HepG2 (cell line): ENCODE measurements around the gene NT5C. TPM values are rescaled to one million over a fixed set of nuclear protein-coding genes. Genes with fewer than 3 reads are reported as not detected.

Source experiments
- FOXO1 ChIP-seq: sonication (generic); formaldehyde crosslinking; IDR thresholded peaks from 2 replicates; pipeline ENCODE4 v1.4.0; 2020; ENCODE audit warnings: missing genetic modification reagents
- GABPB1 ChIP-seq: IDR thresholded peaks from 2 replicates; pipeline ENCODE4 v1.6.1; 2016; ENCODE audit warnings: mild to moderate bottlenecking, missing genetic modification reagents, moderate library complexity, missing compliant biosample characterization
- GPN1 ChIP-seq: sonication (generic); formaldehyde crosslinking; IDR thresholded peaks from 2 replicates; pipeline ENCODE4 v1.5.1; 2020; ENCODE audit warnings: missing genetic modification reagents, borderline replicate concordance
- MAZ ChIP-seq, 2 experiments: sonication (generic) in 1 of 2; formaldehyde crosslinking in 1 of 2; IDR thresholded peaks; 2 replicates each; pipeline versions ENCODE4 v1.5.0 to v1.6.1; 2012 to 2020; ENCODE audit warnings: low read depth in 2 of 2, mild to moderate bottlenecking in 2 of 2, borderline replicate concordance in 1 of 2, improper control_type of control experiment in 1 of 2, low read length in 1 of 2, missing genetic modification reagents in 1 of 2, moderate library complexity in 1 of 2
- PAWR ChIP-seq: sonication (generic); formaldehyde crosslinking; IDR thresholded peaks from 2 replicates; pipeline ENCODE4 v1.4.0; 2020; ENCODE audit warnings: missing genetic modification reagents, mild to moderate bottlenecking, borderline replicate concordance
- YY1 ChIP-seq: IDR thresholded peaks from 2 replicates; pipeline ENCODE4 v1.6.1; 2011; ENCODE audit warnings: low read length, low read depth, moderate library complexity, mild to moderate bottlenecking; ENCODE audit not compliant: insufficient read depth, insufficient replicate concordance
- ZNF317 ChIP-seq: sonication (generic); formaldehyde crosslinking; IDR thresholded peaks from 2 replicates; pipeline ENCODE4 v1.5.0; 2020; ENCODE audit warnings: mild to moderate bottlenecking, missing genetic modification reagents
- ZNF326 ChIP-seq: sonication (generic); formaldehyde crosslinking; IDR thresholded peaks from 2 replicates; pipeline ENCODE4 v1.4.0; 2020; ENCODE audit warnings: missing genetic modification reagents, borderline replicate concordance
- polyA plus RNA-seq, 8 experiments: library from polyadenylated mRNA; depleted of rRNA in 3 of 8; stranded (reverse) in 7 of 8; unstranded in 1 of 8; fragments of >200 nt; fragmentation: Illumina TruSeq in 4 of 8; extraction: Trizol in 4 of 8; gene quantifications; 2 replicates each; pipeline versions ENCODE4 v1.2.1 to v1.2.3, GENCODE V29; 2011 to 2016; ENCODE audit warnings: low read depth in 4 of 8, missing spikeins in 1 of 8, mixed read lengths in 1 of 8; ENCODE audit not compliant: insufficient read depth in 1 of 8
- total RNA-seq, 5 experiments: library from RNA; depleted of rRNA; stranded (reverse); fragments of >200 nt; fragmentation: Illumina TruSeq; extraction: Trizol; gene quantifications; 2 replicates each; pipeline ENCODE4 v1.2.3, GENCODE V29; 2016; ENCODE audit warnings: low read depth in 1 of 5
- TF ChIP-seq, protein P1 (sequence below): sonication (generic); formaldehyde crosslinking; IDR thresholded peaks from 2 replicates; pipeline ENCODE4 v1.4.0; 2020; ENCODE audit warnings: missing genetic modification reagents, borderline replicate concordance
- TF ChIP-seq, protein P2 (sequence below): sonication (generic); formaldehyde crosslinking; IDR thresholded peaks from 2 replicates; pipeline ENCODE4 v1.8.1; 2023; ENCODE audit warnings: mild to moderate bottlenecking, missing genetic modification reagents
- TF ChIP-seq, protein P3 (sequence below): sonication (generic); formaldehyde crosslinking; IDR thresholded peaks from 2 replicates; pipeline ENCODE4 v1.4.0; 2020; ENCODE audit warnings: missing genetic modification reagents, mild to moderate bottlenecking, borderline replicate concordance
- TF ChIP-seq, protein P4 (sequence below): sonication (generic); formaldehyde crosslinking; IDR thresholded peaks from 2 replicates; pipeline ENCODE4 v1.8.1; 2022; ENCODE audit warnings: mild to moderate bottlenecking, missing genetic modification reagents
- TF ChIP-seq, protein P5 (sequence below): sonication (generic); formaldehyde crosslinking; IDR thresholded peaks from 2 replicates; pipeline ENCODE4 v1.4.0; 2020; ENCODE audit warnings: missing genetic modification reagents, mild to moderate bottlenecking, borderline replicate concordance

Gene NT5C
- total and polyA plus RNA-seq, 2 of the 13 experiments (the other 11 are each of a cell fraction or from before 2014, with no cell fraction given), result 42.8 to 48.6 TPM

DNA sequence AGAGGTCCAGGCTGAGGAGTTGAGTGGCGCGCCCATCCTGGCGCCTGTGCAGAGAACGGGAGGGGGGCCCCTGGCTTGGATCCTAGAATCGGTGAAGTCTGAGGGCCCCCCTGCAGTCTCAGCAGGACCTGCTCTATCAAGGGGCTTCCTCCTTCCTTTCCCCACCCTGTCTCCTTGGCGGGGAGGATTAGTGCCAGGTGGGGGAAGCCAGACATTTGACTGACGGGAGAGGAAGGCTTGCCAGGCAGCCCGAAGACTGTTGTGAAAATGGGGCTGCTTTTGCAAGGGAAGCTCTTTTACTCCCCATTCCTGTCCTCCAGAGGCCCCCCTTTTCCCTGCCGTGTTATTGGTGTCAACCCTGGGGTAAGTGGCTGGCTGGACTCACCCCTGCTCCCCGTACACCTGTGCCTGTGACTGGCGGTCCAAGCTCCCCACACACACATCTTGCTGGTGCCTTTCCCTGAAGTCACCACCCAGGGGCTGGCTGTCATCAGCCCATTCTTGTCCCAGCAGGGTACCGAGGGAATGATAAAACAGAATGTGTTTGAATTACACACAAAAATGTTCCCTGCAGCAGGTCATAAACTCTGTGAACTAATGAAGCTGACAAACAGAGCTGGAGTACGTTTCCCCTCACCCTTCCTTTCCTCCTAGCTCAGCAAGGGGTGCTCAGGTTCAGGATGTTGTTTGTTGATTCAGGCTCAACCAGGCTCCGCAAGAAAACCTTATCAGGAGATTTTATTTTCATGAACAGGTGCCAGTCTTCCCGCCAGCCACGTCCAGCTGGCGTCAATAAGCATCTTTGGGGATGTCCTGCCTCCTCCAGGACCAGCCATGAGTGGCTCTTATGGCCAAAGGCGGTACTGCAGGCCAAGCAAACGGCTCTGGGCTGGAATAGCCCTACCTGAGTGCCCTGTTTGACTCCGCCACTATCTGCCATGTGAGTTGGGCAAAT, 26.1 kb downstream of the NT5C start (continued):
- TF ChIP-seq, protein P1, sequence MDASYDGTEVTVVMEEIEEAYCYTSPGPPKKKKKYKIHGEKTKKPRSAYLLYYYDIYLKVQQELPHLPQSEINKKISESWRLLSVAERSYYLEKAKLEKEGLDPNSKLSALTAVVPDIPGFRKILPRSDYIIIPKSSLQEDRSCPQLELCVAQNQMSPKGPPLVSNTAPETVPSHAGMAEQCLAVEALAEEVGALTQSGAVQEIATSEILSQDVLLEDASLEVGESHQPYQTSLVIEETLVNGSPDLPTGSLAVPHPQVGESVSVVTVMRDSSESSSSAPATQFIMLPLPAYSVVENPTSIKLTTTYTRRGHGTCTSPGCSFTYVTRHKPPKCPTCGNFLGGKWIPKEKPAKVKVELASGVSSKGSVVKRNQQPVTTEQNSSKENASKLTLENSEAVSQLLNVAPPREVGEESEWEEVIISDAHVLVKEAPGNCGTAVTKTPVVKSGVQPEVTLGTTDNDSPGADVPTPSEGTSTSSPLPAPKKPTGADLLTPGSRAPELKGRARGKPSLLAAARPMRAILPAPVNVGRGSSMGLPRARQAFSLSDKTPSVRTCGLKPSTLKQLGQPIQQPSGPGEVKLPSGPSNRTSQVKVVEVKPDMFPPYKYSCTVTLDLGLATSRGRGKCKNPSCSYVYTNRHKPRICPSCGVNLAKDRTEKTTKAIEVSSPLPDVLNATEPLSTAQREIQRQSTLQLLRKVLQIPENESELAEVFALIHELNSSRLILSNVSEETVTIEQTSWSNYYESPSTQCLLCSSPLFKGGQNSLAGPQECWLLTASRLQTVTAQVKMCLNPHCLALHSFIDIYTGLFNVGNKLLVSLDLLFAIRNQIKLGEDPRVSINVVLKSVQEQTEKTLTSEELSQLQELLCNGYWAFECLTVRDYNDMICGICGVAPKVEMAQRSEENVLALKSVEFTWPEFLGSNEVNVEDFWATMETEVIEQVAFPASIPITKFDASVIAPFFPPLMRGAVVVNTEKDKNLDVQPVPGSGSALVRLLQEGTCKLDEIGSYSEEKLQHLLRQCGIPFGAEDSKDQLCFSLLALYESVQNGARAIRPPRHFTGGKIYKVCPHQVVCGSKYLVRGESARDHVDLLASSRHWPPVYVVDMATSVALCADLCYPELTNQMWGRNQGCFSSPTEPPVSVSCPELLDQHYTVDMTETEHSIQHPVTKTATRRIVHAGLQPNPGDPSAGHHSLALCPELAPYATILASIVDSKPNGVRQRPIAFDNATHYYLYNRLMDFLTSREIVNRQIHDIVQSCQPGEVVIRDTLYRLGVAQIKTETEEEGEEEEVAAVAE, result no peak
- TF ChIP-seq ZNF317 (no peak), GPN1 (CRISPR knock-in tag) (no peak), FOXO1 (CRISPR knock-in tag) (0 out of 2 replicates have a peak, but pooled peaks have one; percentile 22), ZNF326 (CRISPR knock-in tag) (no peak), MAZ (IDR thresholded peaks at IDR 0.05; ENCODE audit: borderline replicate concordance, low read depth, low read length) (no peak), MAZ (CRISPR knock-in tag; IDR thresholded peaks at IDR 0.05; ENCODE audit: low read depth) (no peak), GABPB1 (CRISPR knock-in tag) (no peak), PAWR (CRISPR knock-in tag) (no peak), YY1 (peak; percentile 44)
- TF ChIP-seq, protein P2, sequence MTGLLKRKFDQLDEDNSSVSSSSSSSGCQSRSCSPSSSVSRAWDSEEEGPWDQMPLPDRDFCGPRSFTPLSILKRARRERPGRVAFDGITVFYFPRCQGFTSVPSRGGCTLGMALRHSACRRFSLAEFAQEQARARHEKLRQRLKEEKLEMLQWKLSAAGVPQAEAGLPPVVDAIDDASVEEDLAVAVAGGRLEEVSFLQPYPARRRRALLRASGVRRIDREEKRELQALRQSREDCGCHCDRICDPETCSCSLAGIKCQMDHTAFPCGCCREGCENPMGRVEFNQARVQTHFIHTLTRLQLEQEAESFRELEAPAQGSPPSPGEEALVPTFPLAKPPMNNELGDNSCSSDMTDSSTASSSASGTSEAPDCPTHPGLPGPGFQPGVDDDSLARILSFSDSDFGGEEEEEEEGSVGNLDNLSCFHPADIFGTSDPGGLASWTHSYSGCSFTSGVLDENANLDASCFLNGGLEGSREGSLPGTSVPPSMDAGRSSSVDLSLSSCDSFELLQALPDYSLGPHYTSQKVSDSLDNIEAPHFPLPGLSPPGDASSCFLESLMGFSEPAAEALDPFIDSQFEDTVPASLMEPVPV (CRISPR knock-in tag), result no peak
- TF ChIP-seq, protein P3, sequence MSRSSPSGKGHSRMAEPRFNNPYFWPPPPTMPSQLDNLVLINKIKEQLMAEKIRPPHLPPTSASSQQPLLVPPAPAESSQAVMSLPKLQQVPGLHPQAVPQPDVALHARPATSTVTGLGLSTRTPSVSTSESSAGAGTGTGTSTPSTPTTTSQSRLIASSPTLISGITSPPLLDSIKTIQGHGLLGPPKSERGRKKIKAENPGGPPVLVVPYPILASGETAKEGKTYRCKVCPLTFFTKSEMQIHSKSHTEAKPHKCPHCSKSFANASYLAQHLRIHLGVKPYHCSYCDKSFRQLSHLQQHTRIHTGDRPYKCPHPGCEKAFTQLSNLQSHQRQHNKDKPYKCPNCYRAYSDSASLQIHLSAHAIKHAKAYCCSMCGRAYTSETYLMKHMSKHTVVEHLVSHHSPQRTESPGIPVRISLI (CRISPR knock-in tag), result no peak
- TF ChIP-seq, protein P4, sequence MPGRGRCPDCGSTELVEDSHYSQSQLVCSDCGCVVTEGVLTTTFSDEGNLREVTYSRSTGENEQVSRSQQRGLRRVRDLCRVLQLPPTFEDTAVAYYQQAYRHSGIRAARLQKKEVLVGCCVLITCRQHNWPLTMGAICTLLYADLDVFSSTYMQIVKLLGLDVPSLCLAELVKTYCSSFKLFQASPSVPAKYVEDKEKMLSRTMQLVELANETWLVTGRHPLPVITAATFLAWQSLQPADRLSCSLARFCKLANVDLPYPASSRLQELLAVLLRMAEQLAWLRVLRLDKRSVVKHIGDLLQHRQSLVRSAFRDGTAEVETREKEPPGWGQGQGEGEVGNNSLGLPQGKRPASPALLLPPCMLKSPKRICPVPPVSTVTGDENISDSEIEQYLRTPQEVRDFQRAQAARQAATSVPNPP, result no peak
- TF ChIP-seq, protein P5, sequence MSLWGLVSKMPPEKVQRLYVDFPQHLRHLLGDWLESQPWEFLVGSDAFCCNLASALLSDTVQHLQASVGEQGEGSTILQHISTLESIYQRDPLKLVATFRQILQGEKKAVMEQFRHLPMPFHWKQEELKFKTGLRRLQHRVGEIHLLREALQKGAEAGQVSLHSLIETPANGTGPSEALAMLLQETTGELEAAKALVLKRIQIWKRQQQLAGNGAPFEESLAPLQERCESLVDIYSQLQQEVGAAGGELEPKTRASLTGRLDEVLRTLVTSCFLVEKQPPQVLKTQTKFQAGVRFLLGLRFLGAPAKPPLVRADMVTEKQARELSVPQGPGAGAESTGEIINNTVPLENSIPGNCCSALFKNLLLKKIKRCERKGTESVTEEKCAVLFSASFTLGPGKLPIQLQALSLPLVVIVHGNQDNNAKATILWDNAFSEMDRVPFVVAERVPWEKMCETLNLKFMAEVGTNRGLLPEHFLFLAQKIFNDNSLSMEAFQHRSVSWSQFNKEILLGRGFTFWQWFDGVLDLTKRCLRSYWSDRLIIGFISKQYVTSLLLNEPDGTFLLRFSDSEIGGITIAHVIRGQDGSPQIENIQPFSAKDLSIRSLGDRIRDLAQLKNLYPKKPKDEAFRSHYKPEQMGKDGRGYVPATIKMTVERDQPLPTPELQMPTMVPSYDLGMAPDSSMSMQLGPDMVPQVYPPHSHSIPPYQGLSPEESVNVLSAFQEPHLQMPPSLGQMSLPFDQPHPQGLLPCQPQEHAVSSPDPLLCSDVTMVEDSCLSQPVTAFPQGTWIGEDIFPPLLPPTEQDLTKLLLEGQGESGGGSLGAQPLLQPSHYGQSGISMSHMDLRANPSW (CRISPR knock-in tag), result no peak
